ENCODE data around the gene NRG4.

DNA sequence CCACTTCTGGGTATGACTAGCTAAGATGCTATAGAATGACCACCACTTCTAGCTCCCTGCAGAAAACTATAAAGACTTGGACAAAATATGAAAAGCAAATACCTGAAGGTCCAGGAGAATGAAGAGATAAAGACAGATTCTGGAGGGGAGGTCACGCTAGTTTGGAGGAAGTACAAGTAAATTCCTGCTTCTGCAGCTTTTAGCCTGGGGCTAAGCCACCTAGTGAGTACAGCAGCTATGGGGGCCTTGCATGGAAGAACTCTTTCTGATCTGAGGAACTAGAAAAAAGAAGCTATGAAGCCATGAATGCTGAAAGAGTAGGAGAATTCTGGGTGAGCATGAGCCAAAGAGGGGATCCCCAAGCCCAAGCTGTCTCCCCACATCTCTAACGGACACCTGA, 29.8 kb downstream of the NRG4 start:
- TF ChIP-seq EZH2phosphoT487 (IDR thresholded peaks at IDR 0.05; ENCODE audit: low read depth, severe bottlenecking, unreplicated experiment) = no peak
- TF ChIP-seq, protein P1, sequence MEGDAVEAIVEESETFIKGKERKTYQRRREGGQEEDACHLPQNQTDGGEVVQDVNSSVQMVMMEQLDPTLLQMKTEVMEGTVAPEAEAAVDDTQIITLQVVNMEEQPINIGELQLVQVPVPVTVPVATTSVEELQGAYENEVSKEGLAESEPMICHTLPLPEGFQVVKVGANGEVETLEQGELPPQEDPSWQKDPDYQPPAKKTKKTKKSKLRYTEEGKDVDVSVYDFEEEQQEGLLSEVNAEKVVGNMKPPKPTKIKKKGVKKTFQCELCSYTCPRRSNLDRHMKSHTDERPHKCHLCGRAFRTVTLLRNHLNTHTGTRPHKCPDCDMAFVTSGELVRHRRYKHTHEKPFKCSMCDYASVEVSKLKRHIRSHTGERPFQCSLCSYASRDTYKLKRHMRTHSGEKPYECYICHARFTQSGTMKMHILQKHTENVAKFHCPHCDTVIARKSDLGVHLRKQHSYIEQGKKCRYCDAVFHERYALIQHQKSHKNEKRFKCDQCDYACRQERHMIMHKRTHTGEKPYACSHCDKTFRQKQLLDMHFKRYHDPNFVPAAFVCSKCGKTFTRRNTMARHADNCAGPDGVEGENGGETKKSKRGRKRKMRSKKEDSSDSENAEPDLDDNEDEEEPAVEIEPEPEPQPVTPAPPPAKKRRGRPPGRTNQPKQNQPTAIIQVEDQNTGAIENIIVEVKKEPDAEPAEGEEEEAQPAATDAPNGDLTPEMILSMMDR (IDR thresholded peaks at IDR 0.05; ENCODE audit: poor library complexity) = no peak
